ENCODE data around the gene TMEM179B. TPM values are rescaled to one million over a fixed set of nuclear protein-coding genes. Genes with fewer than 3 reads are reported as not detected.

Gene TMEM179B
- polyA plus RNA-seq, 1 experiment = 97.1 TPM

- DNase-seq (ENCODE audit: low read depth) = no peak
- POLR2A ChIA-PET = interaction anchor here (0.9 kb wide), 1 partner anchor 35 kb away, joined by 3 read pairs; no protein-coding TSS in a partner anchor
- Histone ChIP-seq H3K36me3 (ENCODE audit: control insufficient read depth, insufficient read depth, low read length) (peaks cover 12% of the 10 kb centered on the region), H3K27me3 (ENCODE audit: control insufficient read depth, insufficient read depth, low read length) (no peaks in the 10 kb centered on the region), H3K4me3 (ENCODE audit: low read depth, low read length) (no peak overlapping the region)
- CTCF ChIA-PET = interaction anchor here (0.5 to 3.4 kb wide), 6 partner anchors 10 to 75 kb away, joined by 3 to 16 read pairs (median 4); partner anchors contain the start of gene TMEM179B
- TF ChIP-seq CTCF (IDR thresholded peaks at IDR 0.05; ENCODE audit: insufficient read depth, low read depth, low read length) = no peak
Observed at GRCh38 chr11:62806611-62807121, 19.5 kb downstream of the TMEM179B start.

- Histone ChIP-seq H3K27me3 (ENCODE audit: control insufficient read depth, insufficient read depth, low read length) (no peaks in the 10 kb centered on the region), H3K4me3 (ENCODE audit: low read depth, low read length) (no peak overlapping the region), H3K36me3 (ENCODE audit: control insufficient read depth, insufficient read depth, low read length) (peaks cover 2% of the 10 kb centered on the region)
- DNase-seq (ENCODE audit: low read depth) = no peak
- ChIA-PET POLR2A (no interaction called here), CTCF (interaction anchor here (0.6 to 1.8 kb wide), 2 partner anchors 13 to 27 kb away, joined by 3 read pairs; no protein-coding TSS in a partner anchor)
- TF ChIP-seq CTCF (IDR thresholded peaks at IDR 0.05; ENCODE audit: insufficient read depth, low read depth, low read length) = no peak
Observed at GRCh38 chr11:62810748-62811147, 23.5 kb downstream of the TMEM179B start.

GRCh38 chr11:62811659-62812058 is 24.5 kb downstream of the TMEM179B start:
- CTCF ChIA-PET = interaction anchor here (0.6 to 1.8 kb wide), 4 partner anchors 12 to 156 kb away, joined by 3 to 4 read pairs (median 3); partner anchors contain the start of gene SLC3A2
- no peak for DNase-seq (ENCODE audit: low read depth)
- TF ChIP-seq CTCF (IDR thresholded peaks at IDR 0.05; ENCODE audit: insufficient read depth, low read depth, low read length) = no peak
- Histone ChIP-seq H3K36me3 (ENCODE audit: control insufficient read depth, insufficient read depth, low read length) (peaks cover 2% of the 10 kb centered on the region), H3K4me3 (ENCODE audit: low read depth, low read length) (no peak overlapping the region), H3K27me3 (ENCODE audit: control insufficient read depth, insufficient read depth, low read length) (no peaks in the 10 kb centered on the region)
- POLR2A ChIA-PET = interaction anchor here (0.6 kb wide), 1 partner anchor 30 kb away, joined by 10 read pairs; no protein-coding TSS in a partner anchor

GRCh38 chr11:62816557-62816956 is 29.4 kb downstream of the TMEM179B start:
- ChIA-PET POLR2A (interaction anchor here (0.5 kb wide), 1 partner anchor 89 kb away, joined by 3 read pairs; the partner anchor contains the start of gene HNRNPUL2), CTCF (interaction anchor here (1.0 to 1.8 kb wide), 4 partner anchors 9 to 13 kb away, joined by 4 to 6 read pairs (median 5); no protein-coding TSS in a partner anchor)
- H3K36me3 ChIP-seq (ENCODE audit: control insufficient read depth, insufficient read depth, low read length) = peaks cover 6% of the 10 kb centered on the region
- TF ChIP-seq CTCF (IDR thresholded peaks at IDR 0.05; ENCODE audit: insufficient read depth, low read depth, low read length) = no peak
- no peak for DNase-seq (ENCODE audit: low read depth)
- H3K27me3 ChIP-seq (ENCODE audit: control insufficient read depth, insufficient read depth, low read length) = no peaks in the 10 kb centered on the region
- H3K4me3 ChIP-seq (ENCODE audit: low read depth, low read length) = no peak overlapping the region

GRCh38 chr11:62817129-62817528 is 29.9 kb downstream of the TMEM179B start:
- Histone ChIP-seq H3K36me3 (ENCODE audit: control insufficient read depth, insufficient read depth, low read length) (peaks cover 7% of the 10 kb centered on the region), H3K27me3 (ENCODE audit: control insufficient read depth, insufficient read depth, low read length) (no peaks in the 10 kb centered on the region), H3K4me3 (ENCODE audit: low read depth, low read length) (no peak overlapping the region)
- CTCF ChIA-PET = interaction anchor here (1.3 to 1.8 kb wide), 3 partner anchors 9 to 12 kb away, joined by 4 to 6 read pairs (median 6); no protein-coding TSS in a partner anchor
- no peak for TF ChIP-seq CTCF (IDR thresholded peaks at IDR 0.05; ENCODE audit: insufficient read depth, low read depth, low read length)
- no peak for DNase-seq (ENCODE audit: low read depth)
- POLR2A ChIA-PET = no interaction called here

All from BJ (cell line).